NCI-H526 treated with DMSO at 0.1 percent for 48 hours (cell line): Measurements from ENCODE around the gene VAV2.

Experiments used
- DNase-seq: peaks from one replicate; lab custom pipeline; 2025; lab: John Stamatoyannopoulos, UW

VAV2 gene

GRCh38 chr9:133889584-133890301 is 102.4 kb downstream of the VAV2 start:
- DNase-seq = peak; percentile 49

- no peak for DNase-seq
These were observed 103.2 kb downstream of the VAV2 start for GRCh38 chr9:133888809-133889491.

- DNase-seq = peak; percentile 35
These were observed 103.9 kb downstream of the VAV2 start for GRCh38 chr9:133888048-133888808.

GRCh38 chr9:133887540-133888047 is 104.5 kb downstream of the VAV2 start:
- no peak for DNase-seq

DNA sequence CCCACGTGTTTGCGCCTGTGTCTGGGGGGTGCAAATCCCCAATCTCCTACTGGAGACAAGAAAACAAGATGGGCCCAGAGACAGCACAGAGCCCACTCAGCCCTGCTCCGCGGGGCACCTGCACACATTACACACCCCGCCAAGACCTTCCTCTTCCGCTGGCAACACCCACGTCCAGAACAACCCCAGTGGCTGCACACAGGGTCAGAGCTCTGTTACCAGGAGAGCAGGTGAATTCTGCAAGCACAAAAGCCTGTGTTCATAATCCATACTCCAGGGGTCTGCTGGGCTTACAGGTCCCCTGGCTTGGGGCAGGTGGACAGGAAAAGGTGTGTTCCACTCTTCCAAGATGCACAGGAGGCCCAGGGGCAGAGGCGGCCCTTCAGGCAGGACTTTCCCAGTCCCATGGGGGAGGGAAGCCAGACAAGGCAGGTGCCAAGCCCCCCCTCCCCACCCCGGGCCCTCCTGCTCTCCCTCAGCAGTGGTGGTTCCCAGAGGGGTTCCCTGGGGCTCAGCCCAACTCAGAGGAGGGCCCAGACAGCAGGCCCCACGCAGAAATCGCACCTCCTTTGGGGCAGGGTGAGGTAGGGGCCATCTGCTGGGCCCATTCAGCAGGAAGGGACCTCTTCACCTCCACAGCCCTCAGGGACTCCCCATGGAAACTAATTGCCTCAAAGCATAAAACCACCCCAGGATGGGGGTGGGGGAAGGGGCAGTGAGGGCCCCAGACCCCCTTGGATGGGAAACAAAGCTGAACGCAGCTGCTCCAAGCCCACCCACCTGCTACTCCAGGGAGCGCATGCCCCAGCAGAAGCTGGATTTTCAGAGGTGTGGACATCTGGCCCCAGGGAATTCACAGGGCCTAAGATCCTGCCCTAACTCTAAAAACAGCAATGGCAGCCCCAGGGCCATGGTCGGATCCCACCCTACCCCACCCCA is 105.3 kb downstream of the VAV2 start:
- no peak for DNase-seq

DNA sequence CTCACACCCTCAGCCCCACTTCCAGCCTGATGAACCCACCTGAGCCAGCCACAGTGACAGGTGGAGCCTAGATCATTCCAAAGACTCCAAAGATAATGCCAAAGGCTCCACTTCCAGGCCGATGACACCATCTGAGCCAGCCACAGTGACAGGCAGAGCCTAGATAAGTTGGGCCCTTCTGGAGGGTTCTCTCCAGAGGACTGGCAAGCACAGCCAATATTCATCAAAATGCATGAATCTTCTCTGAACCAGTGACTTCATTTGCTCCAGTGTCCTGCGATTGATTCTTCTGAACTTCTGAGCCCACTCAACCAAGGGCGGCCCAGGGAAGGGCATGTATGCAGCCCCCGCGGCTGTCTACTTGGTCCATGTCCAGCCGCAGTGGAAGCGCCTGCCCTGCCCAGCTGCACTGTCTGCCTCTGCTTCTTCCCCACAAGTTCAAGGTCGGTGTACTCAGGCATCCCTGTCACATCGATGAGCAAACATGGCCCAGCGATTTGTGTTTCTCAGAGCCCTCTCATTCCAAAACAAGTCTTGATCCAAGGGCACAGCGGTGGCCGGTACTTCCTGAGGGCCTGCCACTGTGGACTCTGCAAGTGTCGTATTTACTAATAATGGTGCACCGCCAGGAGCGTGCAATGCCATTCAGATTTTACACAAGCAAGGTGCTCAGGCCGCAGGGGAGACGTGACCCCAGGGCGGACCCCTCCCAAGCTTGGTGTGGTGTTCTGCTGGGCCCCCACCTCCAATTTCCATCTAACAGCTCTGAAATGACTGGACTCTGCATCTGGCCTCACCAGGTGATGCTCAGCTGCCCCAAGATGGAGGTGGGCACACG is 107.0 kb downstream of the VAV2 start:
- no peak for DNase-seq

DNA sequence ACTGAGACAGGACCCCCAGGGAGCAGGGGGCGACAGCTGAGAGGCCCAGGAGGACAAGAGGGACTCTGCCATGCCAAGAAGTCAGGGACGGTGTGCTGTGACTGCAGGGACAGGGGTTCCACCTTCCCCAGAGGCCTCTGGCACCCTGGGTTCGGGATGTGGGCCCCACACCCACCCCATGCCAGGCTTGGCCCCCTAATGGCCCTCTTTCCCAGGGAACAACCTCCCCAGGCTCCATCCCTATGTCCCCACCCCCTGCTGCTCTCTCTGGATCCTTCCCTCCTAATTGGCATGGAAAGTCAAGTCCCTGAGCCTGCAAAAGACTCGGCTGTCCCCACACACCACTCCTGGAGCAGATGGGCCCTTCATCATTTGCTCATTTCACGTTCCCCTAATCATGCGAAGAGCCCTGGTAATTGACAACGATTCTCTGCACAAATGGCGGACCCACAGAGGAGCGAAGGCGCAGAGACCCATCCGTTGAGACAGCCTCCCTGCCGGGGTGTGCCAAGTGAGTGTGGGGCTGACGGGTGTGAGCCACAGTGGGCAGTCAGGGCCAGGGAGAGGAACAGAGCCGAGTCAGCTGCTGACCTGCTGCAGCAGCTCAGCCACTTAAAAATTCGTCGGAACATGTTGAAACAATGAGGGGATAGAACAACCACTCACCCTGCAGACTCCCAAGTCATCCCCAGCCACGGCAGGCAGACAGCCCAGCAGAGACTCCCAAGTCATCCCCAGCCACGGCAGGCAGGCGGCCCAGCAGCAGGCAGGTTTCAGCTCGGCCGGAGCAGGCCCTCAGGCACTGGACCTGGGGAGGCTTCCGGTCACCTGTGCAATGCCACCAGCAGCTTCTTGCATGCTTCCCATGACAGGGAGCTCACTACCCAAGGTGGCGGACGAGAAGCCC is 109.0 kb downstream of the VAV2 start:
- DNase-seq = no peak

GRCh38 chr9:133881671-133882381 is 110.3 kb downstream of the VAV2 start:
- no peak for DNase-seq

- DNase-seq = no peak
These were observed 111.1 kb downstream of the VAV2 start for GRCh38 chr9:133880851-133881661.

DNA sequence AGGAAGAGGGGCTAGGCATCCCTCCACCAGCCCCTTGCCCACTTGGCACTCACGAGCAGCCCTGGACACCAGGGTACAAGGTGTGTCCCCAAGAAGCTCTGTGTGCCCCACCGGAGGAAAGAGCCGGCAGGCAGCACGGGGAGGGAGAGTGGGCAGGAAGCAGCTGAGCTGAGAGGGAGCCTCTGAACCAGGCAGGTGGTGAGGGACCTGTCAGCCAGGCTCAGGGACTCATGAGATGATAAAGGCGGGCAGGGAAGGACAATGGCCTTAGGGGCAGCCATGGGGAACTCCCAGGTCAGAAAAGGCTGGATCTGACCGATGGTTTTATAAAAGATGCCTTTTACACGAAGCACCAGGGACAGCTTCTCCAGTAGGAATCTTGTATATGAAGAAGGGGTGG is 112.0 kb downstream of the VAV2 start:
- no peak for DNase-seq

DNA sequence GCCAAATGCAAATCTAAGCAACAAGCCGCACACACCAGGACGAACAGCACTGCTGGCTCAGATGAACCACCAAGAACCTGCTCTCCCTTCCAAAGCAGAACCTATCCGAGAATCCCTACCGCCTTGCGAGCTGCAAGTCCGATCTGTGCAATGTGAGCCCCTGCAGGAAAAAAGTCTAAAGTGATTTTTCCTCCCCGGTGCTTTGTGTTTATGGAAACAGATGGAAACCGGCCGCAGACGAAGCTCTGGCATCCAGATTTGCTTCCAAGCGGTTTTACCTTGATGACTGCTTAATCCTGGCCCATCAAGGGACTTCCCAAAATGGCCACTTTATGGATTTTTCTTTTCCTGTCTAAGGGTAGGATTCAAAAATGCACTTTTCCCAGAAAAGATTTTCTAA is 112.5 kb downstream of the VAV2 start:
- DNase-seq = no peak

DNA sequence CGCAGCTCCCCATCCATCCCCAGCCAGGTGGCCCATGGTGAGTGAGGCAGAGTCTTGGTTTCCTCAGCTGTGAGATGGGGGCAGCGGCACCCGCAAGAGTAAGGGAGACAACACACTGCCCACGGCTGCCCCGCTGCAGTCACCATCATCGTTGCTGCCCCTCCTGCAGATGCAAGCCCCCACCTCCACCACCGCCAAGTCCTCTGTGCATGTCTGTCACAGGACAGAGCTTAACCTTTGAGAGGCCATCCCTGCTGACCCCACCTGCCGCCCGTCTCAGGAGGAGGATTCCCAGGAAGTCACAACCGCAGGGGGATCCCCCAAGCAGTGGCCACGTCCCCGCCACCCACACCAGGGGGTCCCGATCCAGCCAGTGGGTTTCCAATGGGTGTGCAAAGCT is 113.7 kb downstream of the VAV2 start:
- DNase-seq = no peak

GRCh38 chr9:133877967-133878366 is 114.2 kb downstream of the VAV2 start:
- DNase-seq = no peak

- no peak for DNase-seq
These were observed 114.8 kb downstream of the VAV2 start for GRCh38 chr9:133877327-133877726.

DNA sequence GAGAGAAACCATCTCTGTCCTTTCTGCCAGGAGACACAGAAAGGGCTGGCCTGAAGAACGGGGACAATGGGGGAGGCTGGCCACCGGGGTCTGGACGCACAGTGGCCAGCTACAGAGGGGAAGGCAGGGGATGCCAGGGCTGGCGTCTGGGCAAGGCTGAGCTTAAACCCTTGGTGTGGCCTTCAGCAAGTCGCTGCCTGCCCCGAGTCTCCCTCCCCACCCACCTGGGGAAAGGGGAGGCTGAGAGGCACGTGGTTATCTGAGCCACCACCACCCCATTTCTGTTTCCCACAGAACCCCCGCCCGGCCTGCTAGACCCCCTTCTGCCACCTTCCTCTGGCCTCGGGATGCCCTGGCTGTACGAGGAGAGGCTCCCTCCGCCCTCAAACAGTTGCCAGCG is 115.3 kb downstream of the VAV2 start:
- peak; percentile 20 for DNase-seq

DNA sequence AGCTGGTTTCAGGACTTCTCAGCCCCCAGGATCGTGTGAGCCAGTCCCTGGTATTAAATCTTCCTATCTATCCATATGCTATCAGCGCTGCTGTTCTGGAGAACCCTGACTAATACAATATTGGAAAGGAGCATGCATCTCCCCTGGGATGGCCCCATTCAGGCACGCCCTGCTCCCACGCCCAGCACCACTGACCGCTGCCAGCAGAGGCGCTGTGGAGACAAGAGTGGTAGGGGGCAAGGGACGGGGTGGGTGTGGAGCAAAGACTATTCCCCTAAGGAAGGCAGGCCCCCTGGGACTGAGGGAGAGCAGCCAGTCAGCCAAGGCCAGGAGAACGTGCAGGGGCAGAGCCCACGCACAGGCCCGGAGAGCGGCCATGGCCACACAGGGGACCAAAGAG is 116.0 kb downstream of the VAV2 start:
- no peak for DNase-seq

DNA sequence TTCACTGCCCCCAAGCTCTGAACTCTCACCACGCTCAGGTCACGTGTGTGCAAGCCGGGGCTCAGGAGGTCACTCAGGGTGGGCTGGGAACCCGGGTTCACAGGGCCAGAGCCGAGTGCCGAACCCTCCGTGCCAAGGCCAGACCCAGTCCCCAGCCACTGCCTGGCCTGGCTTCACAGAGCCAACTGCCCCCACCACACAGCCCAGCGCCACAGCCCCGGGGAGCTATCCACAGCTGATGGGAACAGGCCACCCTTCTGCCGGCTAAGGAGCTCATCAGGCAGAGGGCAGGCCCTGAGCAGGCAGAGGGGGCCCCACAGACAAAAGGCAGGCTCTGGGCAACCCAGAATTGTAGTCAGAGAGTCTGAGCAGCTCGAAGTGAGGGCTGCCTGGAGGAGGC is 117.0 kb downstream of the VAV2 start:
- no peak for DNase-seq

- DNase-seq = no peak
These were observed 117.5 kb downstream of the VAV2 start for GRCh38 chr9:133874659-133875058.
